SK-N-SH treated with all-trans-retinoic acid at 6 μM for 48 hours (cell line): ENCODE results near the gene FMOD.

ENCODE experiments used
- ATAC-seq: fragments of 200-7000 bp; cut with Tn5 transposase; 3 replicates; pipeline ENCODE4 v1.9.1; 2020; ENCODE audit warnings: mild to moderate bottlenecking, moderate library complexity
- ARNTL ChIP-seq: fragments of 450-650 bp; formaldehyde crosslinking; IDR thresholded peaks from 2 replicates; pipeline ENCODE4 v1.5.0; 2020; ENCODE audit warnings: low read depth, mild to moderate bottlenecking, moderate library complexity, borderline replicate concordance
- BACH2 ChIP-seq: fragments of 250-450 bp; sonication (Bioruptor Pico); IDR thresholded peaks from 2 replicates; pipeline ENCODE4 v1.9.0; 2021; ENCODE audit warnings: mild to moderate bottlenecking, borderline replicate concordance
- CSDC2 ChIP-seq: fragments of 250-450 bp; sonication (Bioruptor Pico); IDR thresholded peaks from 2 replicates; pipeline ENCODE4 v1.5.0; 2020; ENCODE audit warnings: mild to moderate bottlenecking, moderate library complexity
- ESRRG ChIP-seq: fragments of 250-450 bp; sonication (Bioruptor Pico); IDR thresholded peaks from 2 replicates; pipeline ENCODE4 v1.6.1; 2021; ENCODE audit warnings: mild to moderate bottlenecking
- GLIS3 ChIP-seq: fragments of 250-450 bp; sonication (Bioruptor Pico); IDR thresholded peaks from 2 replicates; pipeline ENCODE4 v1.5.0; 2020; ENCODE audit warnings: mild to moderate bottlenecking, moderate library complexity
- ISL1 ChIP-seq: fragments of 250-450 bp; sonication (Bioruptor Pico); IDR thresholded peaks from 2 replicates; pipeline ENCODE4 v2.1.2; 2022; ENCODE audit warnings: mild to moderate bottlenecking, moderate library complexity
- OSR1 ChIP-seq: fragments of 250-450 bp; sonication (Bioruptor Pico); IDR thresholded peaks from 2 replicates; pipeline ENCODE4 v1.8.0; 2022; ENCODE audit warnings: moderate library complexity, mild to moderate bottlenecking, inconsistent platforms
- PPARA ChIP-seq: fragments of 250-450 bp; sonication (Bioruptor Pico); IDR thresholded peaks from 2 replicates; pipeline ENCODE4 v1.5.0; 2020; ENCODE audit warnings: mild to moderate bottlenecking, borderline replicate concordance
- RARB ChIP-seq: fragments of 250-450 bp; sonication (Bioruptor Pico); IDR thresholded peaks from 2 replicates; pipeline ENCODE4 v1.8.0; 2021; ENCODE audit warnings: mild to moderate bottlenecking, moderate library complexity
- TCF4 ChIP-seq: fragments of 250-450 bp; sonication (Bioruptor Pico); IDR thresholded peaks from 2 replicates; pipeline ENCODE4 v1.8.0; 2021; ENCODE audit warnings: mild to moderate bottlenecking, moderate library complexity, borderline replicate concordance
- TOX ChIP-seq: fragments of 250-450 bp; sonication (Bioruptor Pico); IDR thresholded peaks from 2 replicates; pipeline ENCODE4 v1.8.0; 2021; ENCODE audit warnings: mild to moderate bottlenecking, moderate library complexity, borderline replicate concordance
- ZC3H10 ChIP-seq: fragments of 250-450 bp; sonication (Bioruptor Pico); IDR thresholded peaks from 2 replicates; pipeline ENCODE4 v1.5.1; 2021; ENCODE audit warnings: mild to moderate bottlenecking, moderate library complexity
- ZFP3 ChIP-seq: fragments of 250-450 bp; sonication (Bioruptor Pico); IDR thresholded peaks from 2 replicates; pipeline ENCODE4 v1.5.0; 2020; ENCODE audit warnings: mild to moderate bottlenecking, moderate library complexity
- ZFP30 ChIP-seq: fragments of 450-650 bp; formaldehyde crosslinking; IDR thresholded peaks from 2 replicates; pipeline ENCODE4 v1.5.0; 2022; ENCODE audit warnings: mild to moderate bottlenecking, moderate library complexity
- ZNF565 ChIP-seq: fragments of 450-650 bp; formaldehyde crosslinking; conservative IDR thresholded peaks from 2 replicates; pipeline ENCODE4 v1.5.0; 2020; ENCODE audit warnings: low read depth, mild to moderate bottlenecking, moderate library complexity
- ZNF70 ChIP-seq: fragments of 450-650 bp; formaldehyde crosslinking; IDR thresholded peaks from 2 replicates; pipeline ENCODE4 v1.5.0; 2020; ENCODE audit warnings: mild to moderate bottlenecking, moderate library complexity
- ZNF8 ChIP-seq: fragments of 450-650 bp; formaldehyde crosslinking; IDR thresholded peaks from 2 replicates; pipeline ENCODE4 v1.5.0; 2020; ENCODE audit warnings: mild to moderate bottlenecking, moderate library complexity
- TF ChIP-seq, protein P1 (sequence below): fragments of 250-450 bp; sonication (Bioruptor Pico); IDR thresholded peaks from 2 replicates; pipeline ENCODE4 v1.5.1; 2021; ENCODE audit warnings: mild to moderate bottlenecking, moderate library complexity
- TF ChIP-seq, protein P2 (sequence below): fragments of 250-450 bp; sonication (Bioruptor Pico); IDR thresholded peaks from 2 replicates; pipeline ENCODE4 v1.5.1; 2020; ENCODE audit warnings: low read depth, mild to moderate bottlenecking, moderate library complexity
- TF ChIP-seq, protein P3 (sequence below): fragments of 250-450 bp; sonication (Bioruptor Pico); IDR thresholded peaks from 2 replicates; pipeline ENCODE4 v1.8.0; 2021; ENCODE audit warnings: low read depth, mild to moderate bottlenecking, moderate library complexity, borderline replicate concordance
- TF ChIP-seq, protein P4 (sequence below): fragments of 250-450 bp; sonication (Bioruptor Pico); IDR thresholded peaks from 2 replicates; pipeline ENCODE4 v1.5.0; 2020; ENCODE audit warnings: mild to moderate bottlenecking, moderate library complexity

The FMOD gene

DNA sequence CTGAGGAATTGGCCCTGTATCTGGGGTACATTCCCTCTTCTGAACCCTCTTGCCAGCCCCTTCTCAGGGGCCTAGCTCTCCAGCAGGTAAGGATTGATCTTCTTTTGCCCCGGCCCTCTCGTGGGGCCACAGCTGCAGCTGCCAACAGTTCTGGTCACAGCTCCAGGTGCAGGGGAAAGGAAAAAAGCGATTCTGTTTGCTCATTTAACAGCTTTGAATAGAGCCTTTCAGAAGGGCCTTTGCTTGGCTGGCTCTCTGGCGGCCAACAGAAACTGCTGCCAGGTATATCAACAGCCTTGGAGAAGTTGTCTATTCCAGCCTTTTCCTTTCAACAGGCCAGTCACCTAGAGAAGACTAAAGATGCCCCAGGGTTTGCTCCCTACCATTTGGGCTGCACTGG, 16.1 kb upstream of the FMOD start:
- TF ChIP-seq CSDC2 (no peak), ZFP3 (no peak), PPARA (CRISPR knock-in tag) (no peak), BACH2 (CRISPR knock-in tag) (no peak), GLIS3 (no peak)
- TF ChIP-seq, protein P1, sequence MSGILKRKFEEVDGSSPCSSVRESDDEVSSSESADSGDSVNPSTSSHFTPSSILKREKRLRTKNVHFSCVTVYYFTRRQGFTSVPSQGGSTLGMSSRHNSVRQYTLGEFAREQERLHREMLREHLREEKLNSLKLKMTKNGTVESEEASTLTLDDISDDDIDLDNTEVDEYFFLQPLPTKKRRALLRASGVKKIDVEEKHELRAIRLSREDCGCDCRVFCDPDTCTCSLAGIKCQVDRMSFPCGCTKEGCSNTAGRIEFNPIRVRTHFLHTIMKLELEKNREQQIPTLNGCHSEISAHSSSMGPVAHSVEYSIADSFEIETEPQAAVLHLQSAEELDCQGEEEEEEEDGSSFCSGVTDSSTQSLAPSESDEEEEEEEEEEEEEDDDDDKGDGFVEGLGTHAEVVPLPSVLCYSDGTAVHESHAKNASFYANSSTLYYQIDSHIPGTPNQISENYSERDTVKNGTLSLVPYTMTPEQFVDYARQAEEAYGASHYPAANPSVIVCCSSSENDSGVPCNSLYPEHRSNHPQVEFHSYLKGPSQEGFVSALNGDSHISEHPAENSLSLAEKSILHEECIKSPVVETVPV (CRISPR knock-in tag): no peak
- TF ChIP-seq, protein P2, sequence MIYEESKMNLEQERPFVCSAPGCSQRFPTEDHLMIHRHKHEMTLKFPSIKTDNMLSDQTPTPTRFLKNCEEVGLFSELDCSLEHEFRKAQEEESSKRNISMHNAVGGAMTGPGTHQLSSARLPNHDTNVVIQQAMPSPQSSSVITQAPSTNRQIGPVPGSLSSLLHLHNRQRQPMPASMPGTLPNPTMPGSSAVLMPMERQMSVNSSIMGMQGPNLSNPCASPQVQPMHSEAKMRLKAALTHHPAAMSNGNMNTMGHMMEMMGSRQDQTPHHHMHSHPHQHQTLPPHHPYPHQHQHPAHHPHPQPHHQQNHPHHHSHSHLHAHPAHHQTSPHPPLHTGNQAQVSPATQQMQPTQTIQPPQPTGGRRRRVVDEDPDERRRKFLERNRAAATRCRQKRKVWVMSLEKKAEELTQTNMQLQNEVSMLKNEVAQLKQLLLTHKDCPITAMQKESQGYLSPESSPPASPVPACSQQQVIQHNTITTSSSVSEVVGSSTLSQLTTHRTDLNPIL: no peak
- no peak for ATAC-seq

DNA sequence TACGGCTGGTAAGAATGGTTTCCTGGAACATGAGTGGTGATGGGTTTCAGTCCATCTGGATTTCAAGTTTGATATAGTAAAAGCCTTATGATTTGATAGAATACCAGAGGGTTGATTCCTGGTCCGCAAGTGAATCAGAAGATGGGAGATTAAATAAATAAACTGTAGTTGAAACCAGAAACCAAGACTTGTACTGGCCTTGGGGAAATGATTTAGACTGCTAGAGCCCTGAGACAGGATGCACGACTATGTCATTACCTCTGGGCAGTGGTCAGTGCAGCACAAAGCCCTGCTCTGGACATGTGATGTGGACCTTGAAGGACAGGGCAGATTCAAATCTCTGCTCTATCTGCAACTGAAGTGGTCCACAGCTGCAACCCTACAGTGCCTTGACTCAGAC, 15.6 kb upstream of the FMOD start:
- no peak for ATAC-seq
- TF ChIP-seq ZNF8 (CRISPR knock-in tag): no peak
- TF ChIP-seq, all 23 proteins: peak for 0

DNA sequence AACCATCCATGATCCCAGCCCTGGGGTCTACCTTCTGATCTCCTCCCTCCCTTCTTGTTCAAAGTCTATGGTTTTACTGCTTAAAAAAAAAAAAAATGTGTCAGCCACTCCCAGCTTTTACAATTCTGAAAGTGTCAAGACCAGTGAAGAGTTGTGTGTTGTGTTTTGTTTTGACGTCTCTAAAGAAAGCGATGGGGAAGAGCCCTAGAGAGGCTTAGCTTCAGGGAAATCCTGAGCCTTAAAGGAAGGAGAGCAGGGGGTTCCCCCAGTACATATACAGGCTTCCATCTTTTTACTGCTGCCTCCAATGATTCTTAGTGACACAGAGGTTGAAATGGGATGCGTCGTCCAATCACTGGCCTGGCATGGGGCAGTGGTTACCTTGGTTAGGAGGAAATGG, 13.9 kb upstream of the FMOD start:
- ATAC-seq: no peak
- TF ChIP-seq TCF4: no peak
- TF ChIP-seq TOX (CRISPR knock-in tag): no peak
- TF ChIP-seq GLIS3: no peak
- no peak for TF ChIP-seq ZNF70 (CRISPR knock-in tag)
- TF ChIP-seq ZC3H10 (CRISPR knock-in tag): no peak
- TF ChIP-seq, protein P3, sequence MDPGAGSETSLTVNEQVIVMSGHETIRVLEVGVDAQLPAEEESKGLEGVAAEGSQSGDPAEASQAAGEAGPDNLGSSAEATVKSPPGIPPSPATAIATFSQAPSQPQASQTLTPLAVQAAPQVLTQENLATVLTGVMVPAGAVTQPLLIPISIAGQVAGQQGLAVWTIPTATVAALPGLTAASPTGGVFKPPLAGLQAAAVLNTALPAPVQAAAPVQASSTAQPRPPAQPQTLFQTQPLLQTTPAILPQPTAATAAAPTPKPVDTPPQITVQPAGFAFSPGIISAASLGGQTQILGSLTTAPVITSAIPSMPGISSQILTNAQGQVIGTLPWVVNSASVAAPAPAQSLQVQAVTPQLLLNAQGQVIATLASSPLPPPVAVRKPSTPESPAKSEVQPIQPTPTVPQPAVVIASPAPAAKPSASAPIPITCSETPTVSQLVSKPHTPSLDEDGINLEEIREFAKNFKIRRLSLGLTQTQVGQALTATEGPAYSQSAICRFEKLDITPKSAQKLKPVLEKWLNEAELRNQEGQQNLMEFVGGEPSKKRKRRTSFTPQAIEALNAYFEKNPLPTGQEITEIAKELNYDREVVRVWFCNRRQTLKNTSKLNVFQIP (CRISPR knock-in tag): no peak
- TF ChIP-seq ESRRG (CRISPR knock-in tag): no peak
- TF ChIP-seq OSR1: no peak
- no peak for TF ChIP-seq ZNF8 (CRISPR knock-in tag)
- no peak for TF ChIP-seq ARNTL (CRISPR knock-in tag)
- no peak for TF ChIP-seq ZFP30 (CRISPR knock-in tag)
- TF ChIP-seq, protein P2: no peak
- TF ChIP-seq ZFP3: no peak
- TF ChIP-seq ZNF565: no peak
- TF ChIP-seq BACH2 (CRISPR knock-in tag): no peak
- no peak for TF ChIP-seq ISL1 (CRISPR knock-in tag)

DNA sequence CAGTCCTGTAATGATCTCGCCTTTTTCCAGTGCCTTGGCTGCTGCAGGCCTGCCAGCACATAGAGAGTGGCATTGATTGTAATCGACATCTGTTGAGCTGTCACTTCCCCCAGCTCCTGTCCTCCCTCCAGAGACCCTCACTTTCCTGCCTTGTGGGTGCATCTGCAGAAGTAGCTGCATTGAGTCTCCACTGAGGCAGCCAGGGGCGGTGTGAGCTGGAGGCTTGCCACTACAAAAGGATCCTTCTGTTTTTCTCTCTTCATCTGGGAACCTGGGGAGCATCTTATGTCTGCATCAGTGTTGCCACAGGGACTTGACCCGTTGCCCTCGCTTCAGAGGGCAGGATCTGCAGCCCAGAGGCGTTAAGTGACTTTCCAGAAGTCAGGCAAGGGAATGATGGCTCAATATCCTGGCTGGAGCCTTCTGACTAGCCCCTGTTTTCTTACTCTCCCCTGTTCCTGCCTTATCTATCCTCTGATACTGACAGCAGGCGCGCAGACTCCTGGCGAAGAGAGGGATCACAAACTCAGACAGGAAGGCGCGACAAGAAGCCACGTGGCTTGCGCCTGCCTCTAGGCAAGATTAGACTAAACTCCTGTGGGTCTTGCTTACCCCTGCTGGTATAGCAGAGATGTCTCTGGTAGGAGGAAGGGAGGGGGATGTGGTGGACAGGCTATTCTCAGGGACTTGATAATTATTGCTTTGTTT, 13.3 kb upstream of the FMOD start:
- no peak; the same call in 2 of the 3 replicates for ATAC-seq
- TF ChIP-seq ZC3H10 (CRISPR knock-in tag) (no peak), OSR1 (no peak), GLIS3 (no peak), ARNTL (CRISPR knock-in tag) (no peak), ZNF8 (CRISPR knock-in tag) (no peak), BACH2 (CRISPR knock-in tag) (no peak), ZNF565 (no peak), RARB (CRISPR knock-in tag) (no peak)

DNA sequence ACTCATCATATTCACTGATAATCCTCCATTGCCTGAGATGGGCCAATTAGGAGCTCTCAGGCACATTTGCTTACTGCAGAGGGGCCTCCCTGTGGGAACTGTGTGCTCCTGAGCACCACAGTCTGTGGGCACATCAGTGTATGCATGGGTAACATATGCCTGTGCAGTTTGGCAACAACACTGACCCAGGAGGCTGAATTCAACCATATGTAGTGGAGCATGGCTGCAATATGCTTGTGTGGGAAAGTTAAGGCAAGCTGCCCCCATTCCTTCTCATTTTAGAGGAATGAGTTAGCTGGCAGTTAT, 11.8 kb upstream of the FMOD start:
- TF ChIP-seq, protein P1 (CRISPR knock-in tag): no peak
- TF ChIP-seq PPARA (CRISPR knock-in tag) (no peak), TCF4 (no peak), ZC3H10 (CRISPR knock-in tag) (no peak), ZNF8 (CRISPR knock-in tag) (no peak), ARNTL (CRISPR knock-in tag) (no peak)
- TF ChIP-seq, protein P3 (CRISPR knock-in tag): no peak
- TF ChIP-seq, protein P4, sequence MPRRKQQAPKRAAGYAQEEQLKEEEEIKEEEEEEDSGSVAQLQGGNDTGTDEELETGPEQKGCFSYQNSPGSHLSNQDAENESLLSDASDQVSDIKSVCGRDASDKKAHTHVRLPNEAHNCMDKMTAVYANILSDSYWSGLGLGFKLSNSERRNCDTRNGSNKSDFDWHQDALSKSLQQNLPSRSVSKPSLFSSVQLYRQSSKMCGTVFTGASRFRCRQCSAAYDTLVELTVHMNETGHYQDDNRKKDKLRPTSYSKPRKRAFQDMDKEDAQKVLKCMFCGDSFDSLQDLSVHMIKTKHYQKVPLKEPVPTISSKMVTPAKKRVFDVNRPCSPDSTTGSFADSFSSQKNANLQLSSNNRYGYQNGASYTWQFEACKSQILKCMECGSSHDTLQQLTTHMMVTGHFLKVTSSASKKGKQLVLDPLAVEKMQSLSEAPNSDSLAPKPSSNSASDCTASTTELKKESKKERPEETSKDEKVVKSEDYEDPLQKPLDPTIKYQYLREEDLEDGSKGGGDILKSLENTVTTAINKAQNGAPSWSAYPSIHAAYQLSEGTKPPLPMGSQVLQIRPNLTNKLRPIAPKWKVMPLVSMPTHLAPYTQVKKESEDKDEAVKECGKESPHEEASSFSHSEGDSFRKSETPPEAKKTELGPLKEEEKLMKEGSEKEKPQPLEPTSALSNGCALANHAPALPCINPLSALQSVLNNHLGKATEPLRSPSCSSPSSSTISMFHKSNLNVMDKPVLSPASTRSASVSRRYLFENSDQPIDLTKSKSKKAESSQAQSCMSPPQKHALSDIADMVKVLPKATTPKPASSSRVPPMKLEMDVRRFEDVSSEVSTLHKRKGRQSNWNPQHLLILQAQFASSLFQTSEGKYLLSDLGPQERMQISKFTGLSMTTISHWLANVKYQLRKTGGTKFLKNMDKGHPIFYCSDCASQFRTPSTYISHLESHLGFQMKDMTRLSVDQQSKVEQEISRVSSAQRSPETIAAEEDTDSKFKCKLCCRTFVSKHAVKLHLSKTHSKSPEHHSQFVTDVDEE (CRISPR knock-in tag): no peak
- ATAC-seq: no peak
